Activated CD4-positive, alpha-beta T cell treated with anti-CD3 and anti-CD28 coated beads, Interleukin-2, Interleukin-4, amounts not matched to agents 100 ng/mL and 50 ng/mL, durations not matched to agents 16 hours and 8 hours (primary cell): Measurements from ENCODE around the gene FGFBP1.
"Not testable (repeated sequence)": the region's sequence is repeated elsewhere in the genome, so short reads cannot be mapped to it uniquely, and the experiment has no call there.

ENCODE experiments used
- DNase-seq: peaks from one replicate; pipeline ENCODE4 v3.0.0-alpha.2; 2020; ENCODE audit warnings: low spot score

FGFBP1 gene

DNA sequence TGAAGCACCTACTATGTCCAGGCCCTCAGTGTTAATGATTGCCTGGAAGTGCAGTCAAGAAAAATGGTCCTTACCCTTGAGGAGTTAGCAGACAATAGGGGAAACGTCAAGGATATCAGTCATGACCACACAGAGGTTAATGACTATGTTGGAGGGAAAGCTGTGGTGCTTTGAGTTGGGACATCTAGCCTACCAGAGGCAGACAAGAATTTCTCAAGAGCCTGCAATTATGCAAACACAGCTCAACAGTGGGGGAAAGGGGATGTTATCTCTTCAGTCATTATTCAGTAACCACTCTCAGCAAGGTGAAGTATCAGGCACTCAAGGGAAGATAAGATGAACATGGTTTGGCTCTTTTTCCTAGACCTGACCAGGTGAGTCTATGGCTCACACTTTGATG lies 7.0 kb upstream of the FGFBP1 start:
- DNase-seq = no peak

DNA sequence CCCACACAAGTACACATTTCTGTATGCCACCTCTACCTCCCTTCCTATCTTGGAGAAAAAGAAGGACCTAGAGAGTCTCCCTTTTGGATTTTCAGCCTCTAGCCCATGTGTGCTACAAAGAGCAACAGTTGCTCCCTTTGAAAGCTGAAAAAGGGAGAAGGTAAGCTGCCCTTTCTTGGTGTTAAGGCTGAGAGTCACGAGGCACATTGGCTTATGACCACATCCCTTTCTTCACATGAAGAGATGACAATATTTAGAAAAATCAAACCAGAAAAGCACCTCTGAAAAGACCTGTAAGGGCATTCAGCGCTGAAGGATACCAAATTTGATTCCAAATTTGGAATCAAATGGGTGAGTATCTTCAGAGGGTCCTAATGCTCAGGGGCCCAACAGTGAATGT lies 6.4 kb upstream of the FGFBP1 start:
- no peak for DNase-seq

DNA sequence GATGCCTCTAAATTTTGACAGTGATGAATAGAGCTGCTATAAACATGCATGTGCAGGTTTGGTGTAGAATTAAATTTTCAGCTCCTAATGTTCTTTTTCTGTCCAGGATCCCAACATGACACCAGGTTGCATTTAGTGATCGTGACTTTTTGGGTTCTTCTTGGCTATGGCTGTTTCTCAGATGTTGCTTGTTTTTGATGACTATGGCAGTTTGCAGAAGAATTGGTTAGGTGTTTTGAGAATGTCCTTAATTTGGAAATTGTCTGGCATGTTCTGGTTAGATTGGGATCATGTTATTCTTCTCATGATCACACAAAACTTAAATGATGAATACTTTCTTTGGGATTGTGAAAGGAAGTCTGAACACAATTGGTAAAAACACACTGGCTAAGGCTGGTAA lies 3.7 kb upstream of the FGFBP1 start:
- no peak for DNase-seq

DNA sequence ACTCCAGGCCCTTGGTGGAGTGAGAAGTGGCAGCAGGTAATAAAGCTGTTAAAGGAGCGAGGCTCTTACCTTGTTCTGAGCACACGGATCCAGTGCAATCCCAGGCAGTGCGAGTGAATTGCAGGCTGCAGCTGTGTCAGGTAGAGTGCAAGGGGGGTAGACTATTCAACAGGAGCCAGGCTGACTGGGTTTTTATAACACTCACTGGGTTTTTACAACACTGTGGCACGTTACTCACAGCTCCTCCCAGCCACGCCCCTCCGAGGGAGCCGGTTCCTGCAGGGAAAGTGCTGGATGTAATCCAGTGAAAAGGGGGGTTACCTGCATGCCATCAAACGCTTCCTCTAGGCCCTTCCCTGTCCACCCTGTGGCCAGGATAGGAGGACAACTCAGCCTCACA lies 358 bp downstream of the FGFBP1 start:
- no peak for DNase-seq

DNA sequence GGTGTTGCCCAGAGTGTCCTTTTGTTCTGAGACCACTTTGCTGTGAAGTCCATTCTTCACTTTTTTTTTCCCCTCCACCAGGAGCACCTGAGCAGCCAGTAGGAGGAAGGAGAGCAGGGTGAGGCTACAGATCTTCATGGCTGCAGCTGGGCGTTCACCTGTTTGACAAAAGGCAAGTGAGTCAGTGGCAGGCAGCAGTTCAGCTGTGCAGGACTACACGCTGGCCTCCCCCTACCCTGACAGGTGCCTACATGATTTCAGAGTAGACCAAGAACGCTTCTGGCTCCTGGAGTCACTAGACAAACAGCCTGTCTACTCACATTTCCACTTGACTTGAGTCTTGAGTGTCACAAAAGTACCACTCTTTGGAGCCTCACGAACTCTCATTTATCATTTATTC lies 2.0 kb downstream of the FGFBP1 start:
- no peak for DNase-seq

DNA sequence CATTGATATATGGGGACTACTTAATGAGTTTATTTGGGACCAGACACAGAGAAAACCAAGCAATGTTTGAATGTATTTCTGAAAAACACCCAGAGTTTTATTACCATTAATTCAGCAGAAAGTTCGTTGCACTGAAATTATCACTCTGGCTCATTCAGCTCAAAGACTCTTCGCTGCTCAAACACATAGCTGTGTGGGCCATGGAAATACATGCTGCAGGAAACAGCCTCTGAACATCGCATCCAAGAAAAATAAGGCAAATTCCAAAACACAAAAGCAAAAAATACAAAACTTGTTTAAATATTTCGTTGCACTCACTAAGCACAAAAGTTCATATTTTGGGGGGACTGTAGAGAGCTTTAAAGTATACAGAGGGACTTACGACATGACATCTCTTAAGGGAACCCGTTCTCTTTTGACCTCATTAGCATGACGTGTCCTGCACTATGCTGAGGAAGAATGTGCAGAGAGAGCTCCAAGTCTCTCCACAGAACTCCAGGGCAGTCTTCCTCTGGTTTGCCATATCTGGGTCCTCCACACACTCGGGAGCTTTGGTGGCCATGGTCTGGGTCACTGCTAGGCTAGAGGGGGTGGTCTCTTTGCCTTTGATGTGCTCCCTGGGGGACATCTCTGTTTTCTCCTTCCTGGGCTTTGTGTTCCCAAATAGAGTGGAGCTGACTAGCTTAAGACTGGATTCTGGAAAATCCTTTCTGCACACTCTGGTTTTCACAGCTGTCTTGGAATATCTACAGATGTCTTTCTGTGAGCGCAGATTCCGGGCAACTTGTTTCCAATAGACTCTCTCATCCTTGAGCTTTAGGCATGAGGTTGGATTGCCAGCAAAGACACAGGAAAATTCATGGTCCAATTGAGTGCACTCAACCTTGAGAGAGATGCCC lies 2.8 kb downstream of the FGFBP1 start:
- no peak for DNase-seq

DNA sequence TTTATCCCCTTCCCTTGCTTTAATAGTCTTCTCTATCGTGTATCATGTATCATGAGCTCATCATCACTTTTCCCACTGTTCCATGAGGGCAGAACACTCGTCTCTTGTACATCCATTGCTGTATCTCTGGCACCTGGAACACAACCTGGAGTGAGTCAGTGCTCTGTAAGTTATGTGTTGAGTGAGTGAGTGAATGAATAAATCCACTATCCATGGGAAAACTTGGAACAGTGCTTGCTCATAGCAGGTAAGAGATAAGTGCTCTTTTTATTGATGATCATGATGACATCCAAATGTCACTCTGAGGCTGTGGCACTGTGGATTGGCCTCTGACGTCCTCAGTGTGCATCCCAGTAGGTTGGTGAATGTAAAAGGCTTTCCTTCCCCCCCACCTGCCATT lies 4.3 kb downstream of the FGFBP1 start:
- DNase-seq = no peak

DNA sequence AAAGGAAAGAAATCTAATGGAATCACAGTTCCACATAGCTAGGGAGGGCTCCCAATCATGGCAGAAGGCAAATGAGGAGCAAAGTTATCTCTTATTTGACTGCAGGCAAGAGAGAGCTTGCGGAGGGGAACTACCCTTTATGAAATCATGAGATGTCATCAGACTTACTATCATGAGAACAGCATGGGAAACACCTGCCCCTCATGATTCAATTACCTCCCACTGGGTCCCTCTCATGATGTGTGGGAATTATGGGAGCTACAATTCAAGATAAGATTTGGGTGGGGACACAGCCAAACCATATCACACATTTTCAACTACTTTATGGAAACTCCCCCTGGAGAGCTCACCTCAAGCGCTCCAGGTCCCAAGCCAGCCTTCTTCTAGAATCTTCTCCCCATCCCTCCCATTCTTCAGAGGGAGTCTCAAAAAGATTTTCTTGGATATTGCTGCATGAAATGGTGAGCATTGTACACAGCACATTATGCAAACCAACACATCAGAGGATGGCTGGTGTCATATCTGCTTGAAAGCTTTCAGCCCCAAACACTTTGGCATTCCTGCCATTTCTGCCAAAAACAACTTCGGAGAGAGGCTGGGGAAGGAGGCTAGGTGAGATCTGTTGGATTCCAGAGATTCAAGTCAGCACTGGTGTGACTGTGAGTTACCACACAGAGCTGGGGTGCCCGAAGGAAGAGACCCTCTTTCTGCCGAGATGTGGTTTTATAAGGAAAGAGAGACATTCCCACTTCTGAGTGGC lies 6.9 kb downstream of the FGFBP1 start:
- no peak for DNase-seq

DNA sequence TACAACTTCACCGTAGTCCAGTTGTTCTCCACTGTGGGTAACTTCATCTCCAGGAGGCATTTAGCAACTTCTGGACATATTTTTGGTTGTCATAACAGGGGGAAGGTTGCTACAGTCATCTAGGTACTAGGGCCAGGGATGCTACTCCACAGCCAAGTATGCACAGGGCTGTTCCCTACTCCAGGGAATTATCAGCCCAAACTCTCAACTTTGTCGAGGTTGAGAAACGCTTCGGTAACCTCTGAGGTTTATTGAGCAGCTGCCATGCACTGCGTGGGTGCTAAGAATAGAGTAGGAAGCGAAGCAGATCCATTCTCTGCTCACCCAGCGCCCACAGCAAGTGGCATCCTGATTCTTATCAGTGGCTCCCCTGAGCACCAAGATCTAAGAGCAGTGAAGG lies 8.2 kb downstream of the FGFBP1 start:
- no peak for DNase-seq

DNA sequence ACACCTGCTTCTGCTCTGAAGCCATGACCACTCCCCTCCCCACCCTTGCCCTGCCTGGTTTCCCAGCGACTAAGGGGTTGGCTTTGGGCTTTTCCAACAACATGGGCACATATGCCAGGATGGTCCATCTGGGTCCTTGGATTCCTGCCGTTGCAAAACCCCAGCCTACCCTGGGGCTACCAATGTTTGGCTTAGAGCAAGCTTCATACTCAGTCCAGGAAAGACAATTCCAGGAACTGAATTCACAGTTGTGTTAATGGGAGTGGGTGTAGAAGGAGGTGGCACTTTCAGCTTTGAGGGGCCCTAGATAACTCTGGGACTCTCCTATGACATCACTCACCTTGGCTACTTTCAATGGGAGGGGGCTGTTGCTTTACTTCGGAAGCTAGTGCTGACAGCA lies 9.0 kb downstream of the FGFBP1 start:
- no peak for DNase-seq

DNA sequence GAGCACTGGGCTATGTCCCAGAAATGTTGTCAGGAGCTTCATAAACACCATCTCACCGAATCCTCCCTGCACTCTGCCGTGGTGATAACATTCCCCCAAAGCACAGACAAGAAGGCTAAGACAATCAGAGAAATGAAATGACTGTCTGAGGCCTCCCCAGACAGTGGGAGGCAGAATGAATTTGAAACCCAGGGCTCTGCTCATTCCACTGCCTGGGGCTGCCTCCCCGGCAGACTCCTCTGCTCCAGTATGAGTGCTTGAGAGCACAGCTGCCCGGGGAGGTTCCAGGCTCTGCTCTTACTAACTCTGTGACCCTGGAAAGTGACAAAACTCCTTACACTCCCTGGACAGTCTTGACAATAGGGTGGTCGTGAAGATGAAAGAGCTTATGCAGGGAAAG lies 9.7 kb downstream of the FGFBP1 start:
- no peak for DNase-seq

DNA sequence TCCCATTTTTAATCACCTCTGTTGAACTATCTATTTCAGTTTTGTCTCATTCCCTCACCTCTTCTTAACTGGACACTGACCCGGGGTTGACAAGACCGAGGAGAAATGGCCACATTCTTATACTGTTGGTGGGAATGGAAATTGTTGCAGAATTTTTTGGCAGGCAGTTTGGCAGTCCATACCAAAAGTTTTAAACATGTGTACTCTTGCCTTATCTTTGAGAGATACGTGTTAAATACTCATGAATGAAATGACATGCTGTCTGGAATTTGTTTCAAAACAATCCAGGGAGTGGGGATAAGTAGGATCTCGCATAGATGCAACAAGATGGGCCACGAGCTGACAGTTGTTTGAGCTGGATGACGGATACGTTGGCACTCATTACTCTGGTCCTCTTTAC lies 12.1 kb downstream of the FGFBP1 start:
- DNase-seq = no peak

DNA sequence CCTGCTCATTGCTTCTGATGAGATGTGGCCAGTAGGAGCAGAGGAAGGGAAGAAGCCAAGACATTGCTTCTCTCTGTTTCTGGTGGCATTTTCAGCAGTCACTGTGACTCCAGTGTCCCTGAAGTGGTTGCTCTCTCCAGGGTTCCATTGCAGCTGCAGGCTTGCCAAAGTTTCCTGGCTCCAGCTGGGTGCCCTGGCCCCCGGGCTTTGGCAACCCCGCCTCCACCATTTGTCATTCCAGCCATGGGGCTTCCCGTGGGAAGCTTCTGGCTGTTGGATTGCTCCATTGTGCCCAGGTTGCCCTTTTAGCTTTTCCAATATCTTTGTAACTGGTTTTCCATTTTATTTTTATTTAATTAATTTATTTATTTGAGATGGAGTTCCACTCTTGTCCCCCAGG lies 12.7 kb downstream of the FGFBP1 start:
- no peak for DNase-seq

DNA sequence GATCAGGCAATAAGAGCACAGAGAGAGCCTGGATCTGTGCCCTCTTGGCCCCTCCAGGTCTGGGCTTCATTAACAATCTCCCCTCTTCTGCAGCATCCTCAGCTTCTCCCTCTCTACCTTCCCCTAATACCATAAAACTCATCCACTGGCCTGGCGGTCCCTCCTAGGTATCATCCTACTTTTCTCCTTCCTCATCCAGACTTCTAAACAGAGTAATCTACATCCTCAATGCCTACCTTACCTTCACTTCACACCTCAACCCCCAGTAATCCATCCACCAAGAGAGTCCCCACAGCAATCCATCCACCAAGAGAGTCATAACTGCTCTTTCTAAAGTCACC lies 17.0 kb downstream of the FGFBP1 start:
- DNase-seq = no peak

DNA sequence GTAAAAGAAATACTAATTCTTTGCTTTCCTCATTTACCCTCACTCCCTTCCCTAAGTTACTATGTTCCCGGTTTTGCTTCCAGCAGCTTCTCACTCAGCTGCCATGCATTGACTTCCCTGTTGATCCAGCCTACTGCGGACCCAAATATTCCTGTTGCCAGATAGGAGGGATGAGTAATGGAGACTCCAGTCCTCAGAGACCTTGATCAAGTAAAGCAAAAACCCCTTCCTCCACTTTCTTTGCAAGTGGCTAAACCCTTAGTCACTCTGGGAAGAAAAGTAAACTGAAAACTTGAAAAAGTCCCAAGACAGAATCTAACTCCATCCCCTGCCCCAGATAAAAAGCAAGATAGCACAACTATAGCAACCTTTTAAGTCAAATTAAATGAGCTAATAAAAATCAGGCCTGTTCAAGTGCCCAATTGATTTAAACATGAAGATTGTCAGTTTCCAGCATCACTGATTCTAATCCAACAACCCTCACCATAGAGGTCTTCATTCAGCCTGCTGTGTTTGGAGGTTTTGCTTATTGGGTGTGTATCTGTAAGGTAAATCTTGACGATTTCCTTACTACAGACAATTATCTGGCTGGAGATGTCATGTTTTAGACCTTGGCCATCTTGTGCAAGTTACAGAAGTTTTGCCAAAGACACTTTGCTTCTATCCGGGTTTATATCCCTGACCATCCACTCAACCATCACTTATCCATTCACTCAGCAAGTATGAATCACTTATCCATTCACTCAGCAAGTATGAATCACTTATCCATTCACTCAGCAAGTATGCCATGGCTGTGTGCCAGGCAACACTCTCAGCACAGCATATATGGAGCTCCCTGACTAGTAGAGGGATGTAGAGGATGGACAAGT lies 17.6 kb downstream of the FGFBP1 start:
- DNase-seq = no peak

DNA sequence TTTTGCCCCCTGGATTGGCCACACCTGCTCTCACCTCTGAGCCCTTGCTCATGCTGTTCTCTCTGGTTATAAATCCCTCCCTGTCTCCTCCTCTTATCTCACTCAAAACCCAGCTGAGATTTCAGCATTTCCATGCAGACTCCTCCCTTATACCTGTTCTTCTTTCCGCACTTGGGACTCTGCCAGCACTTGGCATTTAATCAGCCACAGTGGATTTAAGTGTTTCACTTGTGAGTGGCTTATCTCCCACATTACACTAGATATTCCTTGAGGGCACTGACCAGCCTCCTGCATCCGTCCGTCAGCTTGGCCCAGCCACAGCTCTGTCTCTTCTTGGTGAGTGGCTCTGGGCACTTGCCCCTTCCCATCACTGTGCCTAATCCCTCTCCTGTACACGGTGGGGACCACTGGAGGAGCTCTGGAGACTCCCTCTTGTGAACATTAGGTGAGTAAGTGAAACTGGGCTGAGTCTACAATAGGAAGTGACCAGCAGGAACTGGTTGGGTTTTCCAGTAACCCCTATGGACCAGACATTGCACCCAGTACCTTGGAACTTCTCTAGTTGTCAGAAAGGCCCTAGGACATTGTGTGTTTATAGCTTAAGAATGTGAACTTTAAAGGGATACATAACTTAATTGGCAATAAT lies 19.9 kb downstream of the FGFBP1 start:
- no peak for DNase-seq

DNA sequence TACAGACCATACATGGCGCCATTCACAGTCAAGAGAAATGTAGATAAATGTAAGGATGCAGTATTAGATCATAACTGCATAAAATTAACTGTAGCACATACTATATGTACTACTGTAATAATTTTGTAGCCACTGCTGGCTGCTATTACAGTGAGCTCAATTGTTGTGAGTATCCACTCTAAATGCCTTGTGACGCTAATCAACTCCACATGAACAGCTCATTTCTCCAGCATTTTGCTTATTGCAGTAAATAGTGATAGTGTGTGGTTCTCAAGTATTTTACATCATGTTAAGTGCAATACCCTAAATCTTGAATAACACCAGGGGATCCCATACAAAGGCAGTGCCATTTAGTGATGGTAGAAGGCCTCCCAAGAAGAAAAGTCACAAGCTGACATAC lies 21.2 kb downstream of the FGFBP1 start:
- no peak for DNase-seq

DNA sequence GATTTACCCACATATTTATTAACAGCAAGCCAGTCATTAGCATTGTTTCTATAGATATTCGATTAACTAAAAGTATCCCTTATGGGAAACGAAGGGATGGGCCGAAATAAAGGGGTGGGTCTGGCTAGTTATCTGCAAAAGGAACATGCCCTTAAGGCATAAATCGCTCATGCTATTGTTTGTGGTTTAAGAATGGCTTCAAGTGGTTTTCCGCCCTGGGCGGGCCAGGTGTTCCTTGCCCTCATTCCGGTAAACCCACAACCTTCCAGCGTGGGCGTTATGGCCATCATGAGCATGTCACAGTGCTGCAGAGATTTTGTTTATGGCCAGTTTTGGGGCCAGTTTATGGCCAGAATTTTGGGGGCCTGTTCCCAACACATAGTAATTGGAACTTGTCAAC lies 22.2 kb downstream of the FGFBP1 start:
- not testable (repeated sequence) for DNase-seq

DNA sequence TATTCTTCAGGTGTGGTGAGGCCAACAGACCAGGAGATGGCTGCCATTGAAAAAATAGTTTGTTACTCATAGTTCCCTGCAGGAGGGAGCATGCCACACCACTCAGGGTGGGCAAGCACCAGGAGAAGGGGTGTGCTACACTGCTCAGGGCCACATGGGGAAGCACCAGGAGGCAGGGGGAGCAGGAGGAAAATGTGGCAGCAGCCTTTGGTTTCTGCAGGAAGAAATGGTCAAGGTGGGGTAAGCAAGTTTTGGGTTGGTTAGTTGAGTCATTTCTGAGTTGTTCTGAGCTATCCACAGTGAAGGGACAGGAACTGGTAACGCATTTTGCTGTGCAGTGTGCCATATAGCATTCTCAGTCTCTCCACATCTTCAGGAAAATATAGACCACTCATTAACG lies 23.8 kb downstream of the FGFBP1 start:
- DNase-seq = no peak

DNA sequence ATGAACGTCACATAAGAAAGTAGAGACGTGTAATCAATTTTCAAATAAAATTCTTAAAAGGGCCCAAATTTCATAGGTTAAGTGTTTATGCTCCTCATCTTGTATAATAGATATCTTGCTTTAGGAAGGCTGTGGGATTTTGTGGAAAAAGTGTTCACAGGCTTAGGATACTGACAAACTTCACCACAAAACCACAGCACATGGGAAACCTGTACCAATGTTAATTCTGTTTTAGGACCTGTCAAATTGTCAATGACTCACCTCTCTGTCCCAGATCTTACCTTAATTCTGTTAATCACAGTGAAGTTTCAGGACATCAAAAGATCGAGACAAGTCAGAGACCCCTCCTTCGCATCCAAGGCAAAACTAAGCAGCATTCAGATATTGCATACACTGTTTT lies 24.2 kb downstream of the FGFBP1 start:
- no peak for DNase-seq

DNA sequence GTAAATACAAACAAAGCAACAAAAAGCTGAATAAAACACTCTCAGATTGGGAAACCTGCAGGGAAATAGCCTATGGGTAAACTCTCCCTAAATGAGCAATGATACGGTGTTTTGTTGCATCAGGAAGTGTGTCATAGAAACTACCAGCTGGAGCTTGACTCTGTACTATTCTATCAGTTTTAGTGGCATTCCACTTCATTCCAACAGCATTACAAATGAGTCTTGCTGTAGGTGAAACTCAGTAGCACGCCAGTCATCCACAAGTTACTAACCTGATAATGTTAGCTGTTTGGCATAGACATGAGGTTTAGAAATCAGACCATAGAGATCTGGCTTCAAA lies 24.9 kb downstream of the FGFBP1 start:
- no peak for DNase-seq

DNA sequence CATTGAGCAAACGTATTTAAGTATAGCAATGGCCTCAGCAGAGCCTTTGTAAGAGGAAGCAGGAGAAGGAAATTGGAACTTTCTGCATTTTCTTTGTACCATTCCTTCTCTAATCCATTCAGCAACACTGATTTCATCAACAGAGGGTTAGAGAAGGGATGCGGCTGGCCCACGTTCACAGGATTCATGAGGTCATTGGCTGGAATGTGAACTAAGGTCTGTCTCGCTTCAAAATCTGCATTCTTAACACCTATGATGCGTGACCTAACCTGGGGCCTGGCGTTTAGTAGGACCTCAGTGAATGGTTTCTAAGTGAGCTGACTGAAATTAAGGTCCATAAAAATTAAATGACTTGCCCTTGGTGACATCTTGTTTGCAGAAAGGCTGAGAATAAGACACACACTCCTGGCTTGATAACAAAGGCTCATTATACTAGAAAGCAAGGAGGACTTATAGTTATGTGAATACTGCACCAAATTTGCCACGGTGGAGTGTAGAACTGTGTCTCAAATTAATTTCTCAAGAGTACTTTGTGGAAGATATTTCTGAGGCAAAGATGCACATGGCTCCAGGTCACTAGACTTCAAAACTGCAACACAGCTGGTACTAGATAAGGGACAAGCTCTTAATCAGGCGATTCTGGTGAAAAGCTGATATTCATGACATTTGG lies 25.4 kb downstream of the FGFBP1 start:
- DNase-seq = no peak
